ENCODE results near the gene GLRA3.
A peak's percentile ranks its signal among the peaks of the same experiment; 100 is the strongest.

DNA sequence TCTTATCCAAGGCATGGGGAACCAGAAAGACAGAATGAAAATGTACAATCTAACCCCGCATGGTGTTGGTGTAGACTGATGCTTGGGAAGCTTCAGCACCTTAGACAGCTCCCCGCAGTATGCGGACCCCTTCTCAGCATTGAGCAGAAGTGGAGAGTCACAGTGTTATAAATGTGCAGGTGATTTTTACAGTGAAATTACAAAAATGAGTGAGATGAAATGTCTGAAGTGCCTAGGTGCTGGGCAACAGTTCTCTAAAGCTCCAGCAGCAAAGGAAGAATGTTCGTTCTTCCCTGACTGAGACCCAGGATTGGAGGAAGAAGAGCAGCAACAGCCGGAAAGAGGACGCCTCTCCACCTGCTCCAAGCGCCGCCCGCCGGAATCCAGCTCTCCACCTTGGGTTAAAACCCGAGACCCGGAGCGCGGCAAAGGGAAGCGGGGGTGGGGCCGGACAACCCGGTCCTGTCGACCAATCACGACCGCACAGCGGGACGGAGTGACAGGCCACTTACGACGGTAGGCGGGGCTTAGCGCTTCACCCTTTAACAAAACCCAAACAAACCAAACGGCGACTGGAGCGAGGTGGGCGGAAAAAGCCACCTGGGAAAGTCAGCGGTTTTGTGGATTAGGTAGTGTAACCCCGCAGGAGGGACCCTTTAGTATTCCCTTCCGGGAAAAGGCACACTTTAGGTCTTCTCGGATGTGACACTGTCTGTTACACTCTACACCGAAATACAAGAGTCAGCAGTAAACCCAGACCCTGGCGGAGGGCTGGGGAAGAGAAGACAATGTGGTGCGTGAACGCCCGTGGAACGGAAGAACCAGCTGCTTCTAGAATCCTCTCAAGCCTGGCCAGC lies at the start of gene GLRA3:
- TF ChIP-seq CEBPB (IDR thresholded peaks at IDR 0.05) (no peak), TAF1 (IDR thresholded peaks at IDR 0.05; ENCODE audit: low read depth) (no peak), EP300 (IDR thresholded peaks at IDR 0.05; ENCODE audit: borderline replicate concordance) (no peak), YY1 (IDR thresholded peaks at IDR 0.05; ENCODE audit: low read depth) (no peak), CREB1 (IDR thresholded peaks at IDR 0.05; ENCODE audit: low read depth) (no peak), ZBTB7A (IDR thresholded peaks at IDR 0.05; ENCODE audit: low read depth) (peak; percentile 84), RAD21 (IDR thresholded peaks at IDR 0.05; ENCODE audit: low read depth) (no peak)
- TF ChIP-seq, protein P1, sequence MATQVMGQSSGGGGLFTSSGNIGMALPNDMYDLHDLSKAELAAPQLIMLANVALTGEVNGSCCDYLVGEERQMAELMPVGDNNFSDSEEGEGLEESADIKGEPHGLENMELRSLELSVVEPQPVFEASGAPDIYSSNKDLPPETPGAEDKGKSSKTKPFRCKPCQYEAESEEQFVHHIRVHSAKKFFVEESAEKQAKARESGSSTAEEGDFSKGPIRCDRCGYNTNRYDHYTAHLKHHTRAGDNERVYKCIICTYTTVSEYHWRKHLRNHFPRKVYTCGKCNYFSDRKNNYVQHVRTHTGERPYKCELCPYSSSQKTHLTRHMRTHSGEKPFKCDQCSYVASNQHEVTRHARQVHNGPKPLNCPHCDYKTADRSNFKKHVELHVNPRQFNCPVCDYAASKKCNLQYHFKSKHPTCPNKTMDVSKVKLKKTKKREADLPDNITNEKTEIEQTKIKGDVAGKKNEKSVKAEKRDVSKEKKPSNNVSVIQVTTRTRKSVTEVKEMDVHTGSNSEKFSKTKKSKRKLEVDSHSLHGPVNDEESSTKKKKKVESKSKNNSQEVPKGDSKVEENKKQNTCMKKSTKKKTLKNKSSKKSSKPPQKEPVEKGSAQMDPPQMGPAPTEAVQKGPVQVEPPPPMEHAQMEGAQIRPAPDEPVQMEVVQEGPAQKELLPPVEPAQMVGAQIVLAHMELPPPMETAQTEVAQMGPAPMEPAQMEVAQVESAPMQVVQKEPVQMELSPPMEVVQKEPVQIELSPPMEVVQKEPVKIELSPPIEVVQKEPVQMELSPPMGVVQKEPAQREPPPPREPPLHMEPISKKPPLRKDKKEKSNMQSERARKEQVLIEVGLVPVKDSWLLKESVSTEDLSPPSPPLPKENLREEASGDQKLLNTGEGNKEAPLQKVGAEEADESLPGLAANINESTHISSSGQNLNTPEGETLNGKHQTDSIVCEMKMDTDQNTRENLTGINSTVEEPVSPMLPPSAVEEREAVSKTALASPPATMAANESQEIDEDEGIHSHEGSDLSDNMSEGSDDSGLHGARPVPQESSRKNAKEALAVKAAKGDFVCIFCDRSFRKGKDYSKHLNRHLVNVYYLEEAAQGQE (IDR thresholded peaks at IDR 0.05; ENCODE audit: low read depth), result peak; percentile 94

Measured in Ishikawa (cell line).